Mammary epithelial cell (primary cell): ENCODE measurements around the gene CRIP1.

Experiments
- CTCF ChIP-seq, 2 donors: IDR thresholded peaks in 1 of 2; conservative IDR thresholded peaks in 1 of 2; 2 replicates each; pipeline ENCODE4 v1.5.1; 2011 to 2012; ENCODE audit warnings: inconsistent platforms in 2 of 2, low read length in 2 of 2, mild to moderate bottlenecking in 2 of 2, control low read depth in 1 of 2, low read depth in 1 of 2; ENCODE audit not compliant: insufficient read depth in 1 of 2; ENCODE audit errors: extremely low read depth in 1 of 2
- EZH2 ChIP-seq: IDR thresholded peaks from 2 replicates; pipeline ENCODE4 v1.6.1; 2012; ENCODE audit warnings: low read length, inconsistent platforms, borderline replicate concordance

GRCh38 chr14:105505101-105505500 lies 18.4 kb downstream of the CRIP1 start:
- TF ChIP-seq CTCF (conservative IDR thresholded peaks at IDR 0.05 in 1 of 2, IDR thresholded peaks at IDR 0.05 in 1 of 2; ENCODE audit: extremely low read depth in 1 of 2, insufficient read depth in 1 of 2, low read depth in 1 of 2, low read length in 2 of 2) (no peak), EZH2 (no peak)
